GM13977 (cell line): ENCODE data around the gene MBD6.

ENCODE experiments used
- DNase-seq: peaks from one replicate; pipeline ENCODE4 v3.0.0; 2012; ENCODE audit warnings: low spot score
- CTCF ChIP-seq: IDR thresholded peaks from 2 replicates; pipeline ENCODE4 v1.5.1; 2012; ENCODE audit warnings: mild to moderate bottlenecking, control low read depth; ENCODE audit not compliant: insufficient read depth; ENCODE audit errors: extremely low read depth, missing control alignments
- in situ Hi-C: fragments of 300-500 bp; cut with MboI; formaldehyde crosslinking; loops from one replicate; pipeline ENCODE4 v1.12.0; 2022; ENCODE audit warnings: low sequenced_read_pairs, low pct_unique_long_range_greater_than_20kb, mixed read lengths, inconsistent platforms; ENCODE audit not compliant: unreplicated experiment

MBD6 gene

GRCh38 chr12:57524814-57525614 is 2.4 kb downstream of the MBD6 start:
- TF ChIP-seq CTCF, result no peak
- DNase-seq, result no peak
- in situ Hi-C loops, result no loop called here

DNA sequence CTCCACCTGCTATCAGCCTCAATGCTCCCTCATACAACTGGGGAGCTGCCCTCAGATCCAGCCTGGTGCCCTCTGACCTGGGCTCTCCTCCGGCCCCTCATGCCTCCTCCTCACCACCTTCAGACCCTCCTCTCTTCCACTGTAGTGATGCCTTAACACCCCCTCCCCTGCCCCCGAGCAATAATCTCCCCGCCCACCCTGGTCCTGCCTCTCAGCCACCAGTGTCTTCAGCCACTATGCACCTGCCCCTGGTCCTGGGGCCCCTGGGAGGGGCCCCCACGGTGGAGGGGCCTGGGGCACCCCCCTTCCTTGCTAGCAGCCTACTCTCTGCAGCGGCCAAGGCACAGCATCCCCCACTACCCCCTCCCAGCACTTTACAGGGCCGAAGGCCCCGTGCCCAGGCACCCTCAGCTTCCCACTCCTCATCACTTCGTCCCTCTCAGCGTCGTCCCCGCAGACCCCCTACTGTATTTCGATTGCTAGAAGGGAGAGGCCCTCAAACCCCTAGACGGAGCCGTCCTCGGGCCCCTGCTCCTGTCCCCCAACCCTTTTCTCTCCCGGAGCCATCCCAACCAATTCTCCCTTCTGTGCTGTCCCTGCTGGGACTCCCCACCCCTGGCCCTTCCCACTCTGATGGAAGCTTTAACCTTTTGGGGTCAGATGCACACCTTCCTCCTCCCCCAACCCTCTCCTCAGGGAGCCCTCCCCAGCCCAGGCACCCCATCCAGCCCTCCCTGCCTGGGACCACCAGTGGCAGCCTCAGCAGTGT is 3.2 kb downstream of the MBD6 start:
- TF ChIP-seq CTCF, result no peak
- in situ Hi-C loops, result no loop called here
- no peak for DNase-seq

DNA sequence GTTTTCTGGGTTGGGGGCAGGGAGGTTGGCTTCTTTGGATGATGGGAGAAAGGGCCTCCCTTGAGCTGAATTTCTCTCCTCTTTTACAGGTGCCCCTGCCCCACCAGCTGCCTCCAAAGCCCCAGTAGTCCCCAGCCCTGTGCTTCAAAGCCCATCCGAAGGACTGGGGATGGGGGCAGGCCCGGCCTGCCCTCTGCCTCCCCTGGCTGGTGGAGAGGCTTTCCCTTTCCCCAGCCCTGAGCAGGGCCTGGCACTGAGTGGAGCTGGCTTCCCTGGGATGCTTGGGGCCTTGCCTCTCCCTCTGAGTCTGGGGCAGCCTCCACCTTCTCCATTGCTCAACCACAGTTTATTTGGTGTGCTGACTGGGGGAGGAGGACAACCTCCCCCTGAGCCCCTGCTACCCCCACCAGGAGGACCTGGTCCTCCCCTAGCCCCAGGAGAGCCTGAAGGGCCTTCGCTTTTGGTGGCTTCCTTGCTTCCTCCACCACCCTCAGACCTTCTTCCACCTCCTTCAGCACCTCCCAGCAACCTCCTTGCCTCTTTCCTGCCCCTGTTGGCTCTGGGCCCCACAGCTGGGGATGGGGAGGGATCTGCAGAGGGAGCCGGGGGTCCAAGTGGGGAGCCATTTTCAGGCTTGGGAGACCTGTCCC is 4.0 kb downstream of the MBD6 start:
- in situ Hi-C loops, result no loop called here
- no peak for DNase-seq
- TF ChIP-seq CTCF, result no peak

DNA sequence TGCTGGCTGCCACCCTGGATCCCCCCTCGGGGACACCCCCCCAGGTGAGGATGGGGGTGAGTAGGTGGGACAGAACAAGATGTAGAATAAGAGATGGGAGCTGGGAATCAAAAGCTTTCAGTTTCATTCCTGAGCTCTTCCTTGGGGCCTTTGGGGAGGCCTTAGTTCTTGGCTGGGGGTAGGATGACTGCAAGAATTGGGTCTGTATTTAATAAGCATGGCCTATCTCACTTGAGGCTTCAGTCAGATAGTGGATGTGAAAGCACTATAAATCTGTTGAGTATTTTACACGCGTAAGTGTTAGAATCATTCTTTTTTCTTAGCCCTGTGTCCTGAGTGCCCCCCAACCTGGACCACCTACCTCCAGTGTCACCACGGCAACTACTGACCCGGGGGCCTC is 4.6 kb downstream of the MBD6 start:
- in situ Hi-C loops, result no loop called here
- TF ChIP-seq CTCF, result no peak

DNA sequence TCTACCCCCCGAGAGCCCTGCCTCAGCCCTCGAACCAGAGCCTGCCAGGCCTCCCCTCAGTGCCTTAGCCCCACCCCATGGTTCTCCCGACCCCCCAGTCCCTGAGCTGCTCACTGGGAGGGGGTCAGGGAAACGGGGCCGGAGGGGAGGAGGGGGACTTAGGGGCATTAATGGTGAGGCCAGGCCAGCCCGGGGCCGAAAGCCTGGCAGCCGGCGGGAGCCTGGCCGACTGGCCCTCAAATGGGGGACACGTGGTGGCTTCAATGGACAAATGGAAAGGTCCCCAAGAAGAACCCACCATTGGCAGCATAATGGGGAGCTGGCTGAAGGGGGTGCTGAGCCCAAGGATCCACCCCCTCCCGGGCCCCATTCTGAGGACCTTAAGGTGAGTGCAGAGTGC is 5.6 kb downstream of the MBD6 start:
- in situ Hi-C loops, result no loop called here
- no peak for TF ChIP-seq CTCF
- DNase-seq, result no peak

More for the DNA sequence above, 4.6 kb downstream of the MBD6 start:
- DNase-seq, result no peak

DNA sequence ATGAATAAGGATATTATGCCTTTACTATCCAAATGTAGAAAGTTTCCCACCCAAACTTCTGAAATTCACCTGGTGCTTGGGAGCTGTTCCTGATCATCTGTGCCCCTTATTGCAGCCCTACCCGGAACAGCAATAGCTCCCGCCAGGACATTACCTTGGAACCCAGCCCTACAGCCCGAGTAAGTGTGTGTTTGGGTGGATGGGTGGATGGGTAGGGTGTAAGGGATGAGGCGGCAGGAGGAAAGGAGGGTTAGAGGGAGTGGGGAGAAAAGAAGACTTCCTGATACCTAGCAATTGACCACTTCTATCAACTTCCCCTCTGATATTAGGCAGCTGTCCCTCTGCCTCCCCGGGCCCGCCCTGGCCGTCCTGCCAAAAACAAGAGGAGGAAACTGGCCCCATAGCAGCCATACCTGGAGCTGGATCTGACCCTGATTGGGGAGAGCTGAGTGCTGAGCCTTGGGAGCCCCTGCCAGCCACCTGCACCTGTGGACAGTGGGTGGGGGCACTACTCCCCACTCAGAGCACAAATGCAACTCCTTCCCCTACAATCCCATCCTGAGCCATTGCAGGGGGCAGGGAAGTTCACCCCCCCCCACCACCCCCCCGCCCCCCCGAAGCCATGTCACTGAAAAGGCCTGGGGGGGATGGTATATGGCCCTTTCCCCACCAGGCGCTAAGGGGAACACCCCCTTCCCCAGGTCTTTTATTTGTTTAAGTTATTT is 6.4 kb downstream of the MBD6 start:
- in situ Hi-C loops, result no loop called here
- TF ChIP-seq CTCF, result no peak
- no peak for DNase-seq
